ENCODE measurements around the gene ALG9.

ALG9 gene

GRCh38 chr11:111836162-111836561 is 35.2 kb downstream of the ALG9 start:
- no peak for DNase-seq (ENCODE audit: low read depth)

- no peak for DNase-seq (ENCODE audit: low read depth)
These were observed 35.7 kb downstream of the ALG9 start for GRCh38 chr11:111835665-111836064.

GRCh38 chr11:111834432-111835163 is 36.8 kb downstream of the ALG9 start:
- DNase-seq (ENCODE audit: low read depth): no peak

DNA sequence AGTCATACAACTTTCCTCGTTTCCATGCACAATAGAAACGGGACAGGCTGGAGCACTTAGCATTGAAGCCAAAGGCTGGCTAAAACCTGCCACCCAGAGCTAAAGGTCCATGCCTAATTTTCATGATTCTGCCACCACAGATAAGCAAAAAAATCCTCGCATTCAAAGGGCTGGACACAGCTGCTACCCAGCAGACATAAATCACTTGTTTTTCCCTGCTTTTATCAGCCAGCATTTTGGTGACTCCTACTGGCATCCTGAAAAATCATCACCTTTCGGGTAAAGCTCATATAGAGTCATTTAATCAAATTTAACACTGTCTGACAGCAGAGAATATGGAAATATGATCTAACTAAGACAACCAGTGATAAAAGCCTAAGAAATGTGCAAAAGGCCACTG is 37.9 kb downstream of the ALG9 start:
- DNase-seq (ENCODE audit: low read depth): no peak

DNA sequence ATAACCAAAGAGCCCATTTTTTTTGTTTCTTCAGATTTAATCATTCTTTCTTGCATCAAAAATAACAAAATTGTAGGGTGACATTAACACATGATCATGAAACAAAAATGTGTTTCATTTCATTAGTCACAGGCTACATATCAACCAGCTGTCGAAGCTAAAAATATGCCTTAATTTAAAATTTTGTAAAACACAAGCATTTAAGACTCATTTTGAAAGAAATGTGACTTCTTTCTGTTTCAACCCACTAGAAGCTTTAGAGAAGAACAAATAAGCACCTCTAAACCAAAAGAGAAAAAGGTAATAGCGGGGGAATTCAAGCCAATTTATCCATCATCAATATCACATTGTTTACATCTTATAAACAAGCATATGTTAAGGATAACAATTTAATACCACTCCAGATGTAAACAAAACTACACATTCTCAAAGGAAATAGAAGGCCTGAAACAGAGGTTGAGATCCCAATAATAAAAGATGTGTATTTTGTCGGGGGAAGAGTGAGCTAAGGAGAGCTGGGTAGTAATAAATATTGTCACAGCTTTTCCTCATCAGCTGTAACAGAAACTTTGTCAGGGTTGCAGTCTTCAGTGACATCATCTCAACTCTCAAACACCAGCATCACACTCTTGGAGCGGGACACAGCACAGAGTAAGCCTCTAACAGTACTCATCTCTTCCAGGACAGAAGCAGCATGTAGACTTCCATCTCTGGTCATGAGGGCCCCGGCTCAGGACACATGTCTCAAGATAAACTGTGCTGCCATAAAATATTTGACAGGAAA is 42.0 kb downstream of the ALG9 start:
- DNase-seq (ENCODE audit: low read depth): no peak

GRCh38 chr11:111826322-111826950 is 44.9 kb downstream of the ALG9 start:
- no peak for DNase-seq (ENCODE audit: low read depth)

GRCh38 chr11:111823629-111824028 is 47.8 kb downstream of the ALG9 start:
- no peak for DNase-seq (ENCODE audit: low read depth)

DNA sequence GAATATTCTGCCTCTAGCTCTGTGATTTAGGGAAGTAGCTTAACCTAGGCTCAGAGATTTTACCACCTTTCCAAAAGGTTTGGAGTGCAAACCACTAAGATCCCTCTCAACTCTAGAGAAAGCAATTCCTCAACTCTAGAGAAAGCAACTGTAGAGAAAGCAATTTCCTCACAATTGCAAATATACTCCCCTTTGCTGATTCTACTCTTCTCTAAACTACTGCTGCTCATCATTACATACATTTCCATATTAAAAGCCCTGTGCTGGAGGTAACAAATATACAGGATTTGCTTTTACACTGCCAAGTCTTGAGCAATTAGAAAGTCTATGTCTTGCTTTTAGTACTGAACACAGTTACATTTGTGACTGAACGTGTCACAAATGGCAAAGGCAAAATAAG is 48.2 kb downstream of the ALG9 start:
- DNase-seq (ENCODE audit: low read depth): no peak

DNA sequence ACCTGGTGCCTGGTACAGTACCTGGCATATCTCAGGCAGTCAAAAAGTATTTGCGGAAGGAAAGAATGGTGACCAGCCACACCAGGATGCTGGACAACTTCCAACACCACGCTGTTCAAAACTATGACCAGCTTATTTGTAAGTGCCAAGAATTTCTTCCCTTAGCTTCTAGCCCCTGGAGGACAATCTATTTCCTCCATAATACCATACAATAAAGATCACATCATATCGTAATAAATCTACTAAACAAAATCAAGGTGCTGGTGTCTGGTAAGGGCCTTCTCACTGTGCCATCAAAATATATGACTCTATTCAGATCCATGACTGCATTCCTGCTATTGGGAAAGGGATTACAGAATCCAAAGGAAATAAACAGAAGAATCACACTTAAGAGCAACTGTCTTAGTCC is 51.5 kb downstream of the ALG9 start:
- DNase-seq (ENCODE audit: low read depth): no peak

GRCh38 chr11:111819161-111819828 is 52.1 kb downstream of the ALG9 start:
- no peak for DNase-seq (ENCODE audit: low read depth)

DNA sequence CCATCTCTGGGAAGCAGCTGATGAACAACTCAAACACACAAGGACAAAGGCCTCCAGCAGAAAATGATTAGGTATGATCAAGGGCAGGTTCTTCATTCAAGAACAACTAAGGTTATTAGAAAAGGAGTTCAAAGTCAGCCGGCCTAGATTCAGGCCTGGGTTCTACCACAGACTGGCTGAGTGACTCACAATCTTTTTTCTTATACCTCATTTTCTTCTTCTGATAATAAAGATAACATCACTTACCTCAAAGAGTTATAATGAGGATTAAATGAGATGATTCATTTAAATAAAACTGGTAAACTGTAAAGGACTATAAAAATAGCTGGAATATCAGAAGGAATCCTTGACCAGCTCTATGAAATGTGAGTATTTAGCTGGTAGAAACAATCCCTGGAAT is 55.9 kb downstream of the ALG9 start:
- no peak for DNase-seq (ENCODE audit: low read depth)

- DNase-seq (ENCODE audit: low read depth): no peak
These were observed 56.6 kb downstream of the ALG9 start for GRCh38 chr11:111814557-111815320.

GRCh38 chr11:111814106-111814505 is 57.3 kb downstream of the ALG9 start:
- no peak for DNase-seq (ENCODE audit: low read depth)

GRCh38 chr11:111812211-111812610 is 59.2 kb downstream of the ALG9 start:
- DNase-seq (ENCODE audit: low read depth): no peak

DNA sequence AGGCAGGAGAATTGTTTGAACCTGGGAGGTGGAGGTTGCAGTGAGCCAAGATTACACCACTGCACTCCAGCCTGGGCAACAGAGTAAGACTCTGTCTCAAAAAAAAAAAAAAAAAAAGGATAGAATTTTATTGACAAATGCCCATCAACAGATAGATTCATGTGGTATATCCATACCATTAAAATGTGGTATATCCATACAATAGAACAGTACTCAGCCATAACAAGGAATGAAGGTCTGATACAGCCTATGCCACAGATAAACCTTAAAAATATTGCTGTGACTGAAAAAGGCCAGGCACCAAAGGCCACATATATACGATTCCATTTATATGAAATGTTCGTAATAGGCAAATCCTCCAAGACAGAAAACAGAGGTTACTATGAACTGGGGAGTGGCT is 59.9 kb downstream of the ALG9 start:
- no peak for DNase-seq (ENCODE audit: low read depth)

DNA sequence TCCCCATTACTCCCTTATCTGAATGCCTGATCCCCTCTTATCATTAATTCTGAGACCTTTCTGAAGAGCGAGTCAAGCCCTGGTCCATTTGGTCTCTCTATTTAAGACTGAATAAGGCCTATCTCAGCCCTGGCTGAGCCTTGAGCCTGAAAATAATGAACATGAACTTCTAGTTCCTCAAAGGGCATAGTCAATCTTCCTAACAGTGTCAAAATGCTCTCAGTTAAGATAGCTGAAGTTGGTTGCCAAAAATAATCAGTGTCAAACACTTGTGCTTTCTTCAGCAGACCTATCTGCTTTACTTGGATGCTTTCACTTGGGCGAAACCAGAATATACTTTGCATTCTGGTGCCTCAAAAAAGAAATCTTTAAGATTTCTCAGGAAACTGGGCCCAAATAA is 62.5 kb downstream of the ALG9 start:
- no peak for DNase-seq (ENCODE audit: low read depth)

GRCh38 chr11:111808063-111808588 is 63.3 kb downstream of the ALG9 start:
- no peak for DNase-seq (ENCODE audit: low read depth)

- DNase-seq (ENCODE audit: low read depth): no peak
These were observed 64.3 kb downstream of the ALG9 start for GRCh38 chr11:111807076-111807475.

- DNase-seq (ENCODE audit: low read depth): no peak
These were observed 70.2 kb downstream of the ALG9 start for GRCh38 chr11:111801135-111801534.

DNA sequence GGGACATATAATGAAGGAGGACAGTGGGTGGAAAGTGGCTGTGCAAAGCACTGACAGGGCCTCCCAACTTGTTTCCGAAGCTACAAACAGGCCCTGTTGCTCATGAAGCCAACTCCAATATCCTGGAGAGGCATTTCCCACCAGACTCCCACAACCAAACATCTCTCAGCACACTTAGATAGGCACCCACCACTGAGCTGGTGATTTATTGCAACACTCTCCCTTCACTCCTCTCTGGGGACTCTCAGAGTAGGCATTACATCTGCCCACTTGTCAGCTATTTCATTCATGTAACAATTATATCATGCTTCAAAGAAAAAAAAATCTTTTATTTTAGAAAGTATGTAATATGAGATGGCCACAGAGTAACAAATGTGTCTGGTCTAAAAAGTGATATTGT is 73.1 kb downstream of the ALG9 start:
- no peak for DNase-seq (ENCODE audit: low read depth)

GRCh38 chr11:111797145-111797581 is 74.2 kb downstream of the ALG9 start:
- no peak for DNase-seq (ENCODE audit: low read depth)

DNA sequence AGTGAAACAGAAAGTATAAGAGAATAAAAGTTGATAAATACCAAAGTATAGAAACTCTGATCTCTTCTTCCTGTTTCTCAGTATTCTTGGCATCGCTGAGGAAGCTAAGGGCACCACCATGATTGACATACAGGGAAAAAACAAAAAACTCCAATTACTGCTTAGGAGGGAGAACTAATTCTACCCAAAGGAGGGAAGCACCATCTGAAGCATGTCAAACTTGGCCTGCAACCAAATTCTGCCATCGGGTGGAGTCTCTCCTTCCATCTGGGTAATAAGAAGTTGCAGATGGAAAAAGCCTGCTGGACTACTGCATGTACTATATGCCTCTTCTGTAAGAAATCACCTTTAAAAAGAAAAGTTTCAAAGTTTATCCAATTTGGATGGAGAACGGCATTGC is 74.7 kb downstream of the ALG9 start:
- no peak for DNase-seq (ENCODE audit: low read depth)

Data from stimulated activated CD4-positive, alpha-beta T cell treated with anti-CD3 and anti-CD28 coated beads, Interleukin-2, amount 100 ng/mL, for 4 hours (primary cell).